Stimulated activated CD8-positive, alpha-beta memory T cell treated with anti-CD3 and anti-CD28 coated beads, Interleukin-4, amount 100 ng/mL, for 4 hours (primary cell): ENCODE measurements around the gene KRTAP9-4.
"Not testable (repeated sequence)": the region's sequence is repeated elsewhere in the genome, so short reads cannot be mapped to it uniquely, and the experiment has no call there.

ENCODE experiments used
- DNase-seq, 2 donors: peaks; one replicate each; pipeline ENCODE4 v3.0.0-alpha.2; 2020; ENCODE audit warnings: low read depth in 2 of 2, low spot score in 1 of 2

Gene KRTAP9-4, protein sequence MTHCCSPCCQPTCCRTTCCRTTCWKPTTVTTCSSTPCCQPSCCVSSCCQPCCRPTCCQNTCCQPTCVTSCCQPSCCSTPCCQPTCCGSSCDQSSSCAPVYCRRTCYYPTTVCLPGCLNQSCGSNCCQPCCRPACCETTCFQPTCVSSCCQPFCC

DNA sequence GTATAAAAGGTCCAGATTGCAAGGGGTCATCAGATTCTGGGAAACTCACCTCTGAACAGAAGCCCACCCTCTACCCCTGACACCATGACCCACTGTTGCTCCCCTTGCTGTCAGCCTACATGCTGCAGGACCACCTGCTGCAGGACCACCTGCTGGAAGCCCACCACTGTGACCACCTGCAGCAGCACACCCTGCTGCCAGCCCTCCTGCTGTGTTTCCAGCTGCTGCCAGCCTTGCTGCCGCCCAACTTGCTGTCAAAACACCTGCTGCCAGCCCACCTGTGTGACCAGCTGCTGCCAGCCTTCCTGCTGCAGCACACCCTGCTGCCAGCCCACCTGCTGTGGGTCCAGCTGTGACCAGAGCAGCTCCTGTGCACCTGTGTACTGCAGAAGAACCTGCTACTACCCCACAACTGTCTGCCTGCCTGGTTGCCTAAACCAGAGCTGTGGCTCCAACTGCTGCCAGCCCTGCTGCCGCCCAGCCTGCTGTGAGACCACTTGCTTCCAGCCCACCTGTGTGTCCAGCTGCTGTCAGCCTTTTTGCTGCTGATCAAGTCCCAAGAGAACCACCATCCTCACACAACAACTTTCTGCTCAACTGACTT, at the start of gene KRTAP9-4:
Gene KRTAP9-4 (plus strand): TSS at position 51 of the 604 bp plus-strand sequence. CDS start 34 bp downstream, at position 85.
- DNase-seq = not testable (repeated sequence)

DNA sequence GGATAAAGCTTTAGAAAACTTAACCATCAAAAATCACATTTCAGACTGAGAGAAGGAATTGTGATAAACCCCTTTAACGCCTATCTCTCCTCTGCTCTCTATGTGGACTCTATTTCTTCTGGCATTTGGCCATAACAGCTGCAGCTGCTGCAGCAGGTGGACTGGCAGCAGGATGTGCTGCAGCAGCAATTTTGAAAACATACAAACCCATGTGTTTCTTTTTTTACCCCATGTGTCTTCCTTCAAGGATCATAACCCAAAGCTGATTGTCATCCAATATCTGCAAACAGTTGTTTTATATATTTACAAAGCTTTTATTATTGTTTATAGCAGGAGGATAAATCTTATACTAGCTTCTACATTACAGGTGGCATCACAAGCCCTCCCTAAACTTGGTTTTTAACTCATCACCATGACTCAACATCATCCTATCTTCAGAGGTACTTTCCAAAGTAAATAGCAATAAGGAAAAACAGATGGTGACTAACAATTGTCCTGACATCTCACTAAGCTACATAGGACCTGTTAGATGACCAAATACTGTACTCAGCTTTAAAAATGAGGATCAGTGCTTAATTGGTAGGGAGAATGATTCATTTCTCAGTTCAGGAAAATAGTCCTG, 37.5 kb upstream of the KRTAP9-4 start:
- DNase-seq = no peak

DNA sequence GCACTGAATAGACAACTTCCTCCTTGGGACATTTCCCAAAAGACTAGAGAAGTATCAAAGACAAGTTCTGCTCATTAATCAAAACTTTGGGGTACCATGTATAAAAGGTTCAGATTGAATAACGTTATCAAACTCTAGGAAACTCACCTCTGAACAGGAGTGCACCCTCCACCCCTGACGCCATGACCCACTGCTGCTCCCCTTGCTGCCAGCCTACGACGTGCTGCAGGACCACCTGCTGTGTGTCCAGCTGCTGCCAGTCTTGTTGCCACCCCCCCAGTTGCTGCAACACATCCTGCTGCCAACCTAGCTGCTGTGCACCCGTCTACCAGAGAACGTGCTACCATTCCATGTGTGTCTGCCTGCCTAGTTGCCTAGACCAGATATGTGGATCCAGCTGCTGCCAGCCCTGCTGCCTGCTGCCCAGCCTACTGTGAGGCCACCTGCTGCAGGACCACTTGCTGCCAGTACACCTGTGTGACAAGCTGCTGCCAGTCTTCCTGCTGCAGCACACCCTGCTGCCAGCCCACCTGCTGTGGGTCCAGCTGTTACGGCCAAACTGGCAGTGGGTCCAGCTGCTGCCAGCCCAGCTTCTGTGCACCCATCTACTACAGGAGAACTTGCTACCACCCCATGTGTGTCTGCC, 36.8 kb upstream of the KRTAP9-4 start:
- no peak for DNase-seq

DNA sequence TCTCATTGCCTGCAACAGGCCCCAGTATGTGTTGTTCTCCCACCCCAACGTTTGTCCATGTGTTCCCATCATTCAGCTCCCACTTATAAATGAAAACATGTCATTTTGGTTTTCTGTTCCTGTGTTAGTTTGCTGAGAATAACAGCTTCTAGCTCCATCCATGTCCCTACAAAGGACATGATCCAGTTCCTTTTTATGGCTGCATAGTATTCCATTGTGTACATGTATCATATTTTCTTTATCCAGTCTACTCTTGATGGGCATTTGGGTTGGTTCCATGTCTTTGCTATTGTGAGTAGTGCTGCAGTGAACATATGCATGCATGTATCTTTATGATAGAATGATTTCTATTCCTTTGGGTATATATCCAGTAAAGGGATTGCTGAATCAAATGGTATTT, 33.8 kb upstream of the KRTAP9-4 start:
- no peak for DNase-seq

DNA sequence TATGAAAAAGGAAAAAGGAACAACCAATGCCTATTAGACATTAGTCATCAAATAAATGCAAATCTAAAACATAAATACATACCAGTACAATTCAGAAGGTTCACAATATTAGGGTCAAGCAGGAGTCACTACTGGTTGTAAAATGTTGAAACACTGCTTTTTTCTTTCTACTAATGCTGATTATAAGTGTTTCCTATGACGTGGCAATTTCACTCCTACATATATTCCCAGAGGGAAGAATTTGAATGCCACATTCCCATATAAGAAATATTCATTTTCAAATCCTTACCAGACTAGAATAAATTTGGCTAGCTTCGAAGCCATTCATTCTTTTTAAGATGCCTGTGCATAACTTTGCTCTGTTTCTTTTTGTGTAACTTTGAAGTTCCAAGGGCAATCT, 25.7 kb upstream of the KRTAP9-4 start:
- no peak for DNase-seq

DNA sequence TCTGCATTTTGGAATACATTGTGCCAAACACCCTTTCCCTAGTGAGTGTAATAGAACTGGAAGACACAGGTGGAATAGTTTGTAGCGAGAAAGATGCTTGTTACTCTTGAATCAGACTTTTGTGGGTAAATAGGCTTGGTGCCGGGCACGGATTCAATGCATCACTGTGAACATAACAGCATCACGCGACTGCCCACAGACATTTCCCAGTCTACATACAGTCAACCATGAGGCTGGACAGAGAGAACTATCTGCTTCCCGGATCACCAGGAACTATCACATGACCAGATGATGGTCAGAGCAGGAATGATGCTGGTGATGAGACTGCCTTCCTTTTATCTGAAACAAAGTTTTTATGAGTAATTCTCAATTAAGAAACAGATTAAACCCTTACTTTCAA, 23.4 kb upstream of the KRTAP9-4 start:
- no peak for DNase-seq

DNA sequence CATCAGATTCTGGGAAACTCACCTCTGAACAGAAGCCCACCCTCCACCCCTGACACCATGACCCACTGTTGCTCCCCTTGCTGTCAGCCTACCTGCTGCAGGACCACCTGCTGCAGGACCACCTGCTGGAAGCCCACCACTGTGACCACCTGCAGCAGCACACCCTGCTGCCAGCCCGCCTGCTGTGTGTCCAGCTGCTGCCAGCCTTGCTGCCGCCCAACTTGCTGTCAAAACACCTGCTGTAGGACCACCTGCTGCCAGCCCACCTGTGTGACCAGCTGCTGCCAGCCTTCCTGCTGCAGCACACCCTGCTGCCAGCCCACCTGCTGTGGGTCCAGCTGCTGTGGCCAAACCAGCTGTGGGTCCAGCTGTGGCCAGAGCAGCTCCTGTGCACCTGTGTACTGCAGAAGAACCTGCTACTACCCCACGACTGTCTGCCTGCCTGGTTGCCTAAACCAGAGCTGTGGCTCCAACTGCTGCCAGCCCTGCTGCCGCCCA, 22.8 kb upstream of the KRTAP9-4 start, which contains the start of gene KRTAP9-2:
Gene KRTAP9-2 (plus strand): TSS at position 51 of the 498 bp plus-strand sequence. CDS start 7 bp downstream, at position 58.
- not testable (repeated sequence) for DNase-seq

DNA sequence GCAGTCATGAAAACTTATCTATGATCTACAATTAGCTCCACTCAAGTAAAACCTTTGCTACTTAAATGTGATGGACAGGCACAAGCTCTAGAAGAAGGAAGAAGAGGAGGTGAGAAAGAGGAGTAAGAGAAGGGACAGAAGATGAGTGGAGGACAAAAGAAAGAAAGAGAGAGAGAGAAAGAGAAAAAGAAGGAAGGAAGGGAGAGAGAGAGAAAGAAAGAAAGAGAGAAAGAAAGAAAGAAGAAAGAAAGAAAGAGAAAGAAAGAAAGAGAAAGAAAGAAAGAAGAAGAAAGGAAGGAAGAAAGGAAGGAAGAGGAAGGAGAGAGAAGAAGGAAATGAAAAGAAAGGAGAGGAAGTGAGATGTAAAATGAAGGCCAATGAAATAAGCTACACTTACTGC, 19.4 kb upstream of the KRTAP9-4 start:
- DNase-seq = no peak

DNA sequence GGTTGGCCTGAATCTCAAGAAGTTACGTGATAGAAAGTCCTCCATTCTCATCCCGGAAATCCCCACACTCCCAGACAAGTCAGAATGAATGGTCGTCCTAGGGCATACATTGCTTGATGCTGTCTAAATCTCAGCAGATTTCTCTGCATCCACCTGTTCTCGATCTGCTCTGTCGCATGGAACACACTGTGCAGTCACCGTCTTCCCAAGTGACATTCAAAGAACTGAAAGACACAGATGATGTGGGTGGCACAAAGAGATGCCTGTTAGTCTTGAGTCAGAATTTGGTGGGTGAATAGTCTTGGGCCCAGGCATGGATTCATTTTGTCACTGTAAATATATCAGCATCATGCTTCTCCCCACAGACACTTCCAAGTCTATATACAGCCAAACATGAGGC, 17.8 kb upstream of the KRTAP9-4 start:
- DNase-seq = no peak

DNA sequence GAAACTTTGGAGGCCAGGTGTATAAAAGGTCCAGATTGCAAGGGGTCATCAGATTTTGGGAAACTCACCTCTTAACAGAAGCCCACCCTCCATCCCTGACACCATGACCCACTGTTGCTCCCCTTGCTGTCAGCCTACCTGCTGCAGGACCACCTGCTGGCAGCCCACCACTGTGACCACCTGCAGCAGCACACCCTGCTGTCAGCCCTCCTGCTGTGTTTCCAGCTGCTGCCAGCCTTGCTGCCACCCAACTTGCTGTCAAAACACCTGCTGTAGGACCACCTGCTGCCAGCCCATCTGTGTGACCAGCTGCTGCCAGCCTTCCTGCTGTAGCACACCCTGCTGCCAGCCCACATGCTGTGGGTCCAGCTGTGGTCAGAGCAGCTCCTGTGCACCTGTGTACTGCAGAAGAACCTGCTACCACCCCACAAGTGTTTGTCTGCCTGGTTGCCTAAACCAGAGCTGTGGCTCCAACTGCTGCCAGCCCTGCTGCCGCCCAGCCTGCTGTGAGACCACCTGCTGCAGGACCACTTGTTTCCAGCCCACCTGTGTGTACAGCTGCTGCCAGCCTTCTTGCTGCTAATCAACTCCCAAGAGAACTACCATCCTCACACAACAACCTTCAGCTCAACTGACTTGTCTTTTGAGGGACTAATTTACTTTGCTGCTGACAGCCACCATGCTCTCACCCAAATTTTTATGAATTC, 16.9 kb upstream of the KRTAP9-4 start, which contains the start of gene KRTAP9-3:
Gene KRTAP9-3 (plus strand): TSS at position 51 of the 707 bp plus-strand sequence. CDS start 53 bp downstream, at position 104.
- not testable (repeated sequence) for DNase-seq

DNA sequence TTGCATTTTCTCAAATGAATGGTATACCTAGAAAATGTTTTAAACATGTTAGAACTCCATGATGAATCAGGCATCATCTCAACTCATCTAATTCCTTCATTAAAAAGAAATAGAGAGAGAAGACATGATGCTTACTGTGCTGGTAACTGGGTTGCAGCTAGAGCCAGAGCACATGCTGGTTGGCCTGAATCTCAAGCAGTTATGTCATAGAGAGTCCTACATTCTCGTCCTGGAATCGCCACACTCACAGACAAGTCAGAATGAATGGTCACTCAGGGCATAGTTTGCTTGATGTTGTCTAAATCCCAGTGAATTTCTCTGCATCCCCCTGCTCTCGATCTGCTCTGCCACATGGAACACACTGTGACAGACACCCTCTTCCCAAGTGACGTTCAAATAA, 12.4 kb upstream of the KRTAP9-4 start:
- DNase-seq = not testable (repeated sequence)

DNA sequence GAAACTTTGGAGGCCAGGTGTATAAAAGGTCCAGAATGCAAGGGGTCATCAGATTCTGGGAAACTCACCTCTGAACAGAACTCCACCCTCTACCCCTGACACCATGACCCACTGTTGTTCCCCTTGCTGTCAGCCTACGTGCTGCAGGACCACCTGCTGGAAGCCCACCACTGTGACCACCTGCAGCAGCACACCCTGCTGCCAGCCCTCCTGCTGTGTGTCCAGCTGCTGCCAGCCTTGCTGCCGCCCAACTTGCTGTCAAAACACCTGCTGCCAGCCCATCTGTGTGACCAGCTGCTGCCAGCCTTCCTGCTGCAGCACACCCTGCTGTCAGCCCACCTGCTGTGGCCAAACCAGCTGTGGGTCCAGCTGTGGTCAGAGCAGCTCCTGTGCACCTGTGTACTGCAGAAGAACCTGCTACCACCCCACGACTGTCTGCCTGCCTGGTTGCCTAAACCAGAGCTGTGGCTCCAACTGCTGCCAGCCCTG, 11.5 kb upstream of the KRTAP9-4 start, which contains the start of gene KRTAP9-8:
Gene KRTAP9-8 (plus strand): TSS at position 51 of the 489 bp plus-strand sequence. CDS start 53 bp downstream, at position 104.
- not testable (repeated sequence) for DNase-seq

DNA sequence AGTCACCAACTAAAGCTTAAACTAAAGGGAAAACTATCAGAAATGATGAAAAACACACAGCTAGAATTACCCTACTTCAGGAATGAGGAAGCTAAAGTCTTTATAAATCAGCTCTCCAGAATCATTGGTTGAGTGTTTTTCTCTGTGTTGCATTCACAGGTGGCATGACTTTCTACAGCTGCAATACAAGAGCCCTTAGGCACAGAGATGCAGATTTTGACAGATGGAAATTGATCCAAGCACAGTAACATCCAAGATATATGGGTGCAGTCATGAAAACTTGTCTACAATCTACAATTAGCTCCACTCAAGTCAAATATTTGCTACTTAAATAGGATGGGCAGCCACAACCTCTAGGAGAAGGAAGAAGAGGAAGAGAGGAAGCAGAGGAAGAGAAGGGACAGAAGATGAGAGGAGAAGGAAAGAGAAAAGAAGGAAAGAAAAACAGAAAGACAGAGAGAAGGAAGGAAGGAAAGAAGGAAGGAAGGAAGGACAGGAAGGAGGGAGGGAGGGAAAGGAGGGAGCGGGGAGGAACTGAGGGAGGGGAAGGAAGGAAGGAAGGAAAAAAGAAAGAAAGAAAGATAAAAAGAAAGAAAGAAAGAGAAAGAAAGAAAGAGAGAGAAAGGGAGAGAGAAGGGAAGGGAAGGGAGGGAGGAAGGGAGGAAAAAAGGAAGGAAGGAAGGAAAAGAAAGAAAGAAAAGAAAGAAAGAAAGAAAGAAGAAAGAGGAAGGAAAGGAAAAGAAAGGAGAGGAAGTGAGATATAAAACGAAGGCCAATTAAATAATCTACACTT, 2.3 kb upstream of the KRTAP9-4 start:
- DNase-seq = not testable (repeated sequence)

DNA sequence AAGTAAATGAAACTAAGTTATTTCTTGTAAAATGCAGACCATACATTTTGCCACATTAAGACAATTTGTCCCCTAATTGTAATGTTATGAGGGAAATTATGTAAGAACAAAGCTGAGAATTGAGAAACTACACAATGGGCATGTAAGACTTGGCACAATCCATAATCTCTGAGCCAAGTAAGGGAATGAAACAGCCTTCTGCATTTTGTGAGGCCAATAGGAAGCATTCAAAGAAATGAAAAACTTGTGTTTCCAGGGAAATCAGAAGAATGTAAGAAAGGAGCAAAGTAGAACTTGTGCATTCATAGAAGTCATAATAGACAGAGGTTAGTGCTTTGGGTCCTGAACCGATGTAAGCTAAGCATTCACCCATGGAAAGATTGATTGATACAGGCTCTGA, 1.8 kb downstream of the KRTAP9-4 start:
- DNase-seq = no peak

DNA sequence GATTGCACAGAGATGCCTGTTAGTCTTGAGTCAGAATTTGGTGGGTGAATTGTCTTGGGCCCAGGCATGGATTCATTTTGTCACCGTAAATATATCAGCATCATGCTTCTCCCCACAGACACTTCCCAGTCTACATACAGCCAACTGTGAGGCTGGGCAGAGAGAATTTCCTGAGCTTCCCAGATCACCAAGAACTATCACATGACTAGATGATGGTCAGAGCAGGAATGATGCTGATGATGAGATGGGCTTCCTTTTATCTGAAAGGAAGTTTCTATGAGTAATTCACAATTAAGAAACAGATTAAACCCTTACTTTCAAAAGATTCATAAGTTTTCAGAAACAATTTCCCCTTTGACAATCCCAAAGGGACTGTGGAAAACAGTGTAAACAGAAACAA, 5.4 kb downstream of the KRTAP9-4 start:
- no peak for DNase-seq

DNA sequence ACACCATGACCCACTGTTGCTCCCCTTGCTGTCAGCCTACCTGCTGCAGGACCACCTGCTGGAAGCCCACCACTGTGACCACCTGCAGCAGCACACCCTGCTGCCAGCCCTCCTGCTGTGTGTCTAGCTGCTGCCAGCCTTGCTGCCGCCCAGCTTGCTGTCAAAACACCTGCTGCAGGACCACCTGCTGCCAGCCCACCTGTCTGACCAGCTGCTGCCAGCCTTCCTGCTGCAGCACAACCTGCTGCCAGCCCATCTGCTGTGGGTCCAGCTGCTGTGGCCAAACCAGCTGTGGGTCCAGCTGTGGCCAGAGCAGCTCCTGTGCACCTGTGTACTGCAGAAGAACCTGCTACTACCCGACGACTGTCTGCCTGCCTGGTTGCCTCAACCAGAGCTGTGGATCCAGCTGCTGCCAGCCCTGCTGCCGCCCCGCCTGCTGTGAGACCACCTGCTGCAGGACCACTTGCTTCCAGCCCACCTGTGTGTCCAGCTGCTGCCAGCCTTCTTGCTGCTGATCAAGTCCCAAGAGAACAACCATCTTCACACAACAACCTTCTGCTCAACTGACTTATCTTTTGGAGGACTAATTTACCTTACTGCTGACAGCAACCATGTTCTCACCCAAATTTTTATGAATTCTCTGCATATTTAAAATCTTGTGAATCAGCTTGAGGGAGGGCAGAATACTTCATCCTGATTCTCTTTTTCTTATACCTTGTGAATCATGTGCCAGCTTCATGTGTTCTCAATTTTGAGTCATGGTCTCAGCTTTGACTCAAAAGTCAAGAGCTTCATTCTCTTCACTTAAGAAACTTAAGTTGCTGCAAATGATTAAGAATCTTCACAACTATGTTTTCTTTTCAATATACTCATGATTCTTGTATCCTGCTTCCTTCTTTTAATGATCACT, 6.1 kb downstream of the KRTAP9-4 start, which contains the start of gene KRTAP9-9:
Gene KRTAP9-9 (plus strand): TSS at position 4 of the 910 bp plus-strand sequence.
- not testable (repeated sequence) for DNase-seq

DNA sequence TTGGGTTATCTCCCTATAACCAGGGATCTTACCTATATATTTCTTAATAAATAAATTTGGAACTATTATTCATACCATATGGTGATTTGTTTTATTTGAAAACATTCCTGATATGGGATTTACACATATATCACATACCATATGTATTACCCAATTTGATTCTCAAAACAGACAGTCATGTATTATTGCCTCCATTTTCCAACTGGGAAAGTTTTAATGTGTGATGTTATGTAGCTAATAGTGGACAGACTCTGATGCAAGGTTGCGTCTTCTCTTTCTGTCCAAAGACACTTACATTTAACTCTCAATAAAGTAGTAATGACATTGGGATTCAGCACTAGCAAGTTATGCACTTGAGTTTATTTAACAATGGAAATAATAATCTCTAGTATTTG, 6.8 kb downstream of the KRTAP9-4 start:
- no peak for DNase-seq

DNA sequence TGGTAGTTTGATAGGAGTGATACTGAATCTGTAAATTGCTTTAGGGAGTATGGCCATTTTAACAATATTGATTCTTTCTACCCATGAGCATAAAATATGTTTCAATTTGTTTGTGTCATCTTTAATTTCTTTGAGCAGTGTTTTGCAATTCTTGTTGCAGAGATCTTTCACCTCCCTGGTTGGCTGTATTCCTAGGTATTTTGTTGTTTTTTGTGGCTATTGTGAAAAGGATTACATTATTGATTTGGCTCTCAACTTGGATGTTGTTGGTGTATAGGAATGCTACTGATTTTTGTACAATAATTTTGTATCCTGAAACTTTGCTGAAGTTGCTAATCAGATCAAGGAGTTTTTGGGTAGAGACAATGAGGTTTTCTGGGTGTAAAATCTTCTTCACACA, 8.9 kb downstream of the KRTAP9-4 start:
- no peak for DNase-seq

DNA sequence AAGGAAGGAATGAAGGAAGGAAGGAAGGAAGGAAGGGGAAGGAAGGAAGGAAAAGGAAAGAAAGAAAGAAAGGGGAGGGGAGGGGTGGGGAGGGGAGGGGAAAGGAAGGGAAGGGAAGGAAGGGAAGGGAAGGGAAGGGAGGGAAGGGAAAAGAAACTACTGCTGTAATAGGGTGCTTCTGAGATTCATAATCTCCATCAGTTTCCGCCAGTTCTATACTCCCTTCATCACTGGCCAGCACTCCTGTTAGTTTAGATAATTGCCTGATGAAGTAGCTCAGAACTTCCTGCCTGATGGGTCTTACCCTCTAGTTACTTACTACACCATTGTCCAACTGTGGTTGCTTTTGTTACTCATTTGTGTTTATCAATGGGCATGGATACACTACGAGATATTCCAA, 13.7 kb downstream of the KRTAP9-4 start:
- DNase-seq = no peak
